Measurements from ENCODE around the gene HADHB. TPM values are rescaled to one million over a fixed set of nuclear protein-coding genes. Genes with fewer than 3 reads are reported as not detected.
A peak's percentile ranks its signal among the peaks of the same experiment; 100 is the strongest.

HADHB gene
- total and polyA plus RNA-seq, 10 of the 15 experiments (the other 5 are each of a cell fraction or from before 2014, with no cell fraction given), result 53.7 to 145 (median 85.5) TPM

GRCh38 chr2:26229595-26229994, 15.1 kb upstream of the HADHB start:
- Histone ChIP-seq H3K36me3 (ENCODE audit: control insufficient read depth in 2 of 2, insufficient read depth in 2 of 2, low read length in 1 of 2) (peaks cover 5 to 24% of the 10 kb centered on the region in 2 experiments; a peak in 3 of 4 replicates), H3K79me2 (ENCODE audit: control insufficient read depth, insufficient read depth, low read length) (no peaks in the 10 kb centered on the region), H4K20me1 (ENCODE audit: control insufficient read depth, insufficient read depth) (no peaks in the 10 kb centered on the region), H3K4me1 (ENCODE audit: control insufficient read depth, insufficient read depth, low read length) (no peaks in the 10 kb centered on the region), H3K27ac (ENCODE audit: control insufficient read depth, insufficient read depth) (no peak overlapping the region), H3K9me3 (replicated peaks; ENCODE audit: control insufficient read depth, insufficient read depth, low read length) (peaks cover 2% of the 10 kb centered on the region; the same call in 2 of the 3 replicates), H2AFZ (ENCODE audit: control insufficient read depth, low read depth, low read length) (no peak overlapping the region), H3K4me3 (no peak overlapping the region), H3K4me2 (ENCODE audit: control insufficient read depth, insufficient read depth) (no peak overlapping the region), H3K9ac (ENCODE audit: control insufficient read depth, insufficient read depth, low read length) (no peak overlapping the region), H3K27me3 (replicated peaks in 1 of 2; ENCODE audit: control insufficient read depth in 2 of 2, insufficient read depth in 2 of 2, low read length in 1 of 2) (no peaks in the 10 kb centered on the region)
- TF ChIP-seq ZSCAN29 (IDR thresholded peaks at IDR 0.05) (no peak), SMARCA5 (IDR thresholded peaks at IDR 0.05) (no peak), BCL3 (IDR thresholded peaks at IDR 0.05; ENCODE audit: borderline replicate concordance, insufficient read depth, low read depth, low read length, poor library complexity, severe bottlenecking) (no peak), DPF2 (IDR thresholded peaks at IDR 0.05) (no peak), USF1 (IDR thresholded peaks at IDR 0.05; ENCODE audit: borderline replicate concordance, extremely low read length, insufficient read depth, low read depth, low read length) (no peak), IRF5 (IDR thresholded peaks at IDR 0.05; ENCODE audit: borderline replicate concordance) (no peak), POU2F2 (IDR thresholded peaks at IDR 0.05; ENCODE audit: borderline replicate concordance, low read depth, low read length) (no peak), SKIL (IDR thresholded peaks at IDR 0.05; ENCODE audit: low read depth, poor library complexity, severe bottlenecking) (no peak), KLF5 (IDR thresholded peaks at IDR 0.05; ENCODE audit: partially characterized antibody) (no peak), POLR2A (IDR thresholded peaks at IDR 0.05; ENCODE audit: low read depth, low read length) (no peak)
- ChIA-PET POLR2A (no interaction called here), CTCF (no interaction called here), RAD21 (ENCODE audit: unreplicated experiment) (no interaction called here), SMC1A (ENCODE audit: uncharacterized antibody, unreplicated experiment) (no interaction called here)
- ATAC-seq (no peak), FAIRE-seq (peak; percentile 18), DNase-seq (ENCODE audit: low read depth, low spot score) (no peak)
- BruUV-seq (replicated peaks), result no TSS peak
- intact Hi-C loops (cut with micrococcal nuclease; ENCODE audit: unreplicated experiment) (no loop called here), in situ Hi-C loops (cut with MboI) (no loop called here)
- WGBS (ENCODE audit: insufficient coverage, insufficient replicate concordance, low lambda C conversion rate, missing lambda C conversion rate), result 100% methylated on average over 3 of the region's 3 CpGs
